Epithelial cell of esophagus (primary cell): ENCODE measurements around the gene TSPAN13.

Experiments
- DNase-seq: peaks from one replicate; pipeline ENCODE4 v3.0.0; 2010; ENCODE audit warnings: low read depth
- H3K4me3 ChIP-seq: 2 replicates; pipeline ENCODE4 v1.5.1; 2011; ENCODE audit warnings: mild to moderate bottlenecking, low read length, control low read depth
- CTCF ChIP-seq: IDR thresholded peaks from 2 replicates; pipeline ENCODE4 v1.5.1; 2011; ENCODE audit warnings: low read depth, mild to moderate bottlenecking, low read length, control low read depth, inconsistent platforms; ENCODE audit not compliant: insufficient read depth; ENCODE audit errors: missing control alignments

TSPAN13 gene

GRCh38 chr7:16804674-16805439 is 51.3 kb downstream of the TSPAN13 start, which contains the start of gene AGR2:
AGR2 (minus strand) TSS chr7:16804999; CDS start chr7:16801796, 3,203 bp downstream.
- DNase-seq = peak; percentile 96
- no peak for TF ChIP-seq CTCF
- peak within 1 kb of the TSS; percentile 38 for H3K4me3 ChIP-seq

GRCh38 chr7:16805441-16805840 is 51.9 kb downstream of the TSPAN13 start:
- TF ChIP-seq CTCF = no peak
- DNase-seq = no peak
- no peak overlapping the region for H3K4me3 ChIP-seq

- TF ChIP-seq CTCF = no peak
Observed at GRCh38 chr7:16810112-16810511, 56.6 kb downstream of the TSPAN13 start.

GRCh38 chr7:16810573-16810972 is 57.0 kb downstream of the TSPAN13 start:
- no peak for DNase-seq
- no peak for TF ChIP-seq CTCF
- no peak overlapping the region for H3K4me3 ChIP-seq

More at GRCh38 chr7:16810112-16810511, 56.6 kb downstream of the TSPAN13 start:
- no peak overlapping the region for H3K4me3 ChIP-seq
- no peak for DNase-seq

GRCh38 chr7:16811551-16811950 is 58.0 kb downstream of the TSPAN13 start:
- peak; percentile 64 for DNase-seq
- no peak for TF ChIP-seq CTCF
- no peak overlapping the region for H3K4me3 ChIP-seq

GRCh38 chr7:16812542-16813231 is 59.1 kb downstream of the TSPAN13 start:
- H3K4me3 ChIP-seq = no peak overlapping the region
- no peak for TF ChIP-seq CTCF
- DNase-seq = no peak
